ENCODE data around the gene DTNBP1.

- TF ChIP-seq CTCF (IDR thresholded peaks at IDR 0.05) (no peak), POLR2A (IDR thresholded peaks at IDR 0.05) (no peak)
Measured at GRCh38 chr6:15681946-15682345, 19.1 kb upstream of the DTNBP1 start.

Measured in esophagus squamous epithelium (tissue), 4 donors.